H1 (cell line): ENCODE results near the gene DCTN2. TPM values are rescaled to one million over a fixed set of nuclear protein-coding genes. Genes with fewer than 3 reads are reported as not detected.

ENCODE experiments used
- CTCF ChIA-PET: fragments of 300-600 bp; sonication (Branson Sonifier 250); formaldehyde crosslinking; loops from one replicate; lab custom pipeline; 2021; ENCODE audit not compliant: partially characterized antibody; lab: Charles Lee
- POLR2A ChIA-PET: fragments of 300-600 bp; sonication (Branson Sonifier 250); formaldehyde crosslinking; loops from one replicate; lab custom pipeline; 2021; ENCODE audit warnings: inconsistent platforms; ENCODE audit not compliant: partially characterized antibody; lab: Charles Lee
- DNase-seq, 2 experiments: peaks; one replicate each; pipeline versions ENCODE4 v3.0.0 to v3.0.0-alpha.2; 2010 to 2022; ENCODE audit warnings: low spot score in 2 of 2, low read depth in 1 of 2, mixed read lengths in 1 of 2
- FAIRE-seq: peaks from 2 replicates; lab custom pipeline; 2011; peaks lifted over from hg19 to GRCh38; lab: Jason Lieb, UNC
- H2AFZ ChIP-seq: 2 replicates; pipeline ENCODE4 v1.8.1; 2012; ENCODE audit warnings: low read length, inconsistent platforms
- H2AK5ac ChIP-seq: 2 replicates; pipeline ENCODE4 v1.6.1; 2013; ENCODE audit warnings: low read depth, low read length
- H2BK120ac ChIP-seq: replicated peaks from 2 replicates; pipeline ENCODE3; 2013; ENCODE audit warnings: low read depth, low read length, inconsistent platforms
- H2BK12ac ChIP-seq: 2 replicates; pipeline ENCODE4 v1.6.1; 2013; ENCODE audit warnings: low read depth, low read length
- H2BK15ac ChIP-seq: 2 replicates; pipeline ENCODE4 v1.6.1; 2013; ENCODE audit warnings: low read length
- H2BK20ac ChIP-seq: 2 replicates; pipeline ENCODE4 v1.6.1; 2013; ENCODE audit warnings: low read length
- H2BK5ac ChIP-seq: 2 replicates; pipeline ENCODE4 v1.6.1; 2013; ENCODE audit warnings: low read depth, low read length
- H3K14ac ChIP-seq: 2 replicates; pipeline ENCODE4 v1.6.1; 2013; ENCODE audit warnings: inconsistent platforms; ENCODE audit not compliant: insufficient read length
- H3K18ac ChIP-seq: 2 replicates; pipeline ENCODE4 v1.6.1; 2013; ENCODE audit warnings: low read length; ENCODE audit errors: extremely low read depth
- H3K23ac ChIP-seq: 2 replicates; pipeline ENCODE4 v1.6.1; 2013; ENCODE audit warnings: inconsistent platforms; ENCODE audit not compliant: insufficient read length
- H3K23me2 ChIP-seq: 2 replicates; pipeline ENCODE4 v1.6.1; 2013; ENCODE audit warnings: low read depth, low read length
- H3K27ac ChIP-seq: 2 replicates; pipeline ENCODE4 v1.6.1; 2011; ENCODE audit warnings: low read depth, low read length, inconsistent platforms
- H3K27me3 ChIP-seq, 4 experiments: replicated peaks in 1 of 4; 1 replicate in 1 of 4; 2 replicates in 3 of 4; pipeline versions ENCODE4 v1.6.1 to v1.8.1; 2011 to 2013; ENCODE audit warnings: low read length in 3 of 4, mild to moderate bottlenecking in 3 of 4, inconsistent platforms in 2 of 4, mixed read lengths in 2 of 4, moderate library complexity in 1 of 4; ENCODE audit not compliant: control insufficient read depth in 3 of 4, insufficient read depth in 3 of 4; ENCODE audit errors: extremely low read depth in 1 of 4
- H3K36me3 ChIP-seq, 4 experiments: 2 replicates each; pipeline versions ENCODE4 v1.6.1 to v1.8.1; 2011 to 2013; ENCODE audit warnings: mild to moderate bottlenecking in 4 of 4, low read length in 3 of 4, moderate library complexity in 2 of 4, control low read depth in 1 of 4, inconsistent platforms in 1 of 4; ENCODE audit not compliant: insufficient read depth in 4 of 4, control insufficient read depth in 2 of 4
- H3K4ac ChIP-seq: replicated peaks from 2 replicates; pipeline ENCODE3; 2013; ENCODE audit warnings: low read length, low read depth, mixed read lengths, inconsistent platforms; ENCODE audit not compliant: insufficient read length
- H3K4me1 ChIP-seq, 4 experiments: replicated peaks in 1 of 4; 1 replicate in 1 of 4; 2 replicates in 3 of 4; pipeline versions ENCODE4 v1.6.1 to v1.8.1; 2011 to 2013; ENCODE audit warnings: low read length in 3 of 4, inconsistent platforms in 2 of 4, mixed read lengths in 1 of 4; ENCODE audit not compliant: insufficient read depth in 4 of 4, control insufficient read depth in 3 of 4
- H3K4me2 ChIP-seq, 2 experiments: 2 replicates each; pipeline versions ENCODE4 v1.6.1 to v1.8.1; 2011 to 2013; ENCODE audit warnings: low read depth in 2 of 2, low read length in 2 of 2, control low read depth in 1 of 2, inconsistent platforms in 1 of 2, mild to moderate bottlenecking in 1 of 2; ENCODE audit not compliant: insufficient read depth in 1 of 2
- H3K4me3 ChIP-seq, 4 experiments: fragments of 200-600, 300-600 bp in 1 of 4; sonication (generic), shearing (Covaris generic), sonication (Bioruptor Twin) in 1 of 4; 2 replicates each; pipeline versions ENCODE4 v1.5.1 to v1.8.1; 2011 to 2016; ENCODE audit warnings: low read length in 4 of 4, low read depth in 3 of 4, control low read depth in 2 of 4, inconsistent platforms in 2 of 4, mild to moderate bottlenecking in 2 of 4, mixed read lengths in 1 of 4, moderate library complexity in 1 of 4; ENCODE audit not compliant: insufficient read depth in 2 of 4; ENCODE audit errors: extremely low read depth in 1 of 4
- H3K56ac ChIP-seq: replicated peaks from 2 replicates; pipeline ENCODE3; 2013; ENCODE audit warnings: low read depth, mild to moderate bottlenecking, mixed read lengths, low read length, inconsistent platforms; ENCODE audit not compliant: insufficient read length
- H3K79me1 ChIP-seq: 2 replicates; pipeline ENCODE4 v1.6.1; 2013; ENCODE audit warnings: low read depth, low read length, control low read depth
- H3K79me2 ChIP-seq, 2 experiments: 2 replicates each; pipeline versions ENCODE4 v1.6.1 to v1.8.1; 2012 to 2013; ENCODE audit warnings: low read length in 2 of 2, mild to moderate bottlenecking in 2 of 2, inconsistent platforms in 1 of 2; ENCODE audit not compliant: insufficient read depth in 2 of 2, control insufficient read depth in 1 of 2
- H3K9ac ChIP-seq, 4 experiments: replicated peaks in 1 of 4; 1 replicate in 1 of 4; 2 replicates in 3 of 4; pipeline versions ENCODE4 v1.6.1 to v1.8.1; 2011 to 2013; ENCODE audit warnings: low read depth in 3 of 4, low read length in 3 of 4, control low read depth in 2 of 4, mild to moderate bottlenecking in 2 of 4, moderate library complexity in 2 of 4, inconsistent platforms in 1 of 4; ENCODE audit errors: extremely low read depth in 1 of 4
- H3K9me3 ChIP-seq, 2 experiments: 2 replicates each; pipeline versions ENCODE4 v1.6.1 to v1.8.1; 2012 to 2013; ENCODE audit warnings: mild to moderate bottlenecking in 2 of 2, moderate library complexity in 2 of 2, control low read depth in 1 of 2, inconsistent platforms in 1 of 2, low read depth in 1 of 2, low read length in 1 of 2, mixed read lengths in 1 of 2; ENCODE audit not compliant: insufficient read depth in 2 of 2
- H4K20me1 ChIP-seq, 2 experiments: replicated peaks in 1 of 2; 2 replicates each; pipeline versions ENCODE3 to v1.8.1; 2011 to 2013; ENCODE audit warnings: inconsistent platforms in 2 of 2, low read length in 2 of 2, mild to moderate bottlenecking in 1 of 2; ENCODE audit not compliant: insufficient read depth in 2 of 2, control insufficient read depth in 1 of 2
- H4K5ac ChIP-seq: 2 replicates; pipeline ENCODE4 v1.6.1; 2013; ENCODE audit warnings: low read length, low read depth, mixed read lengths, inconsistent platforms; ENCODE audit not compliant: insufficient read length
- H4K8ac ChIP-seq: 2 replicates; pipeline ENCODE4 v1.8.0; 2013; ENCODE audit warnings: mild to moderate bottlenecking, moderate library complexity, low read length, inconsistent platforms; ENCODE audit not compliant: insufficient read depth; ENCODE audit errors: extremely low read depth
- H4K91ac ChIP-seq: replicated peaks from 2 replicates; pipeline ENCODE3; 2013; ENCODE audit warnings: low read length, mixed read lengths, inconsistent platforms; ENCODE audit not compliant: insufficient read length
- CTCF ChIP-seq, 3 experiments: IDR thresholded peaks; 1 replicate in 2 of 3; 2 replicates in 1 of 3; pipeline versions ENCODE4 v1.5.1 to v1.6.1; 2011; ENCODE audit warnings: low read length in 3 of 3, mild to moderate bottlenecking in 3 of 3, inconsistent platforms in 2 of 3, low read depth in 1 of 3, moderate library complexity in 1 of 3; ENCODE audit not compliant: insufficient read depth in 1 of 3; ENCODE audit errors: control extremely low read depth in 1 of 3
- NANOG ChIP-seq: IDR thresholded peaks from 2 replicates; pipeline ENCODE4 v1.6.1; 2011; ENCODE audit warnings: low read length, low read depth, mild to moderate bottlenecking, inconsistent platforms; ENCODE audit not compliant: insufficient read depth, poor library complexity, severe bottlenecking
- WGBS, 2 experiments: shearing (Covaris generic) in 1 of 2; methylation state at CpG; one replicate each; pipeline versions ENCODE4 v1.1.6 to v1.1.7; 2013 to 2015; ENCODE audit warnings: low lambda C conversion rate in 2 of 2, mixed read lengths in 2 of 2, inconsistent platforms in 1 of 2, low coverage in 1 of 2, missing lambda C conversion rate in 1 of 2; ENCODE audit not compliant: insufficient replicate concordance in 2 of 2, insufficient coverage in 1 of 2, insufficient read length in 1 of 2; ENCODE audit errors: extremely low coverage in 1 of 2, missing lambda C conversion rate in 1 of 2; 5-methylcytosine and 5-hydroxymethylcytosine counted together
- polyA plus RNA-seq, 7 experiments: library from polyadenylated mRNA; depleted of rRNA in 3 of 7; stranded (reverse) in 5 of 7; unstranded in 2 of 7; fragments of >200 nt in 5 of 7; fragments of 200-250 nt in 2 of 7; gene quantifications; 1 replicate in 5 of 7; 2 replicates in 1 of 7; 4 replicates in 1 of 7; pipeline versions ENCODE4 v1.2.1 to v1.2.3, GENCODE V29; 2011 to 2013; ENCODE audit warnings: missing spikeins in 2 of 7, mixed read lengths in 2 of 7
- total RNA-seq: library from RNA; stranded (reverse); fragmentation: NEBNext Ultra II Directional; extraction: Animal tissue kit (Norgen Biotek cat#: 25700); gene quantifications from 2 replicates; pipeline ENCODE4 v1.2.1, GENCODE V29; 2021

The DCTN2 gene
- total and polyA plus RNA-seq, 2 of the 8 experiments (the other 6 are each of a cell fraction or from before 2014, with no cell fraction given), result 90.3 to 91.9 TPM

GRCh38 chr12:57498132-57498502 lies 48.9 kb downstream of the DCTN2 start:
- H3K23ac ChIP-seq, result no peak overlapping the region
- H2AFZ ChIP-seq, result no peak overlapping the region
- H2BK5ac ChIP-seq, result no peak overlapping the region; the same call in 1 of the 2 replicates
- peaks cover 0 to 2% of the 10 kb centered on the region in 2 experiments for H4K20me1 ChIP-seq
- no peaks in the 10 kb centered on the region; a peak in 1 of 4 replicates for H3K9me3 ChIP-seq
- no peak overlapping the region for H2BK120ac ChIP-seq
- peak in 1 of 2 experiments; percentile 56 for DNase-seq
- H3K23me2 ChIP-seq, result no peaks in the 10 kb centered on the region
- no peak overlapping the region for H3K14ac ChIP-seq
- CTCF ChIA-PET, result interaction anchor here (1.1 to 2.5 kb wide), 4 partner anchors 10 to 21 kb away, joined by 3 to 9 read pairs (median 4); partner anchors contain the start of gene MARS1
- no peak overlapping the region for H3K18ac ChIP-seq
- no peak overlapping the region for H2BK12ac ChIP-seq
- H2BK20ac ChIP-seq, result no peak overlapping the region
- TF ChIP-seq CTCF (IDR thresholded peaks at IDR 0.05; ENCODE audit: control extremely low read depth in 1 of 3, insufficient read depth in 1 of 3, low read depth in 1 of 3, low read length in 3 of 3), result peak; percentile 23 to 27 (median 26); a peak in 3 of 4 replicates
- no peak for TF ChIP-seq NANOG
- TF ChIP-seq, all 59 proteins: peak for 1
- no peak overlapping the region for H4K5ac ChIP-seq
- H3K27ac ChIP-seq, result no peak overlapping the region
- H3K4me3 ChIP-seq, result no peak overlapping the region
- no peaks in the 10 kb centered on the region for H3K27me3 ChIP-seq
- 85% methylated on average over 9 of the region's 9 CpGs; no CpG with 5 or more reads in 1 of the 2 experiments for WGBS, 2 experiments
- H4K8ac ChIP-seq, result no peak overlapping the region
- H3K4me1 ChIP-seq, result no peaks in the 10 kb centered on the region
- H3K56ac ChIP-seq, result no peak overlapping the region
- H3K4me2 ChIP-seq, result no peak overlapping the region
- H2BK15ac ChIP-seq, result no peak overlapping the region
- peaks cover 5% of the 10 kb centered on the region; the same call in 1 of the 2 replicates for H3K79me1 ChIP-seq
- peaks cover 28 to 82% (median 58%) of the 10 kb centered on the region in 4 experiments for H3K36me3 ChIP-seq
- peaks cover 0 to 3% of the 10 kb centered on the region in 2 experiments; a peak in 1 of 4 replicates for H3K79me2 ChIP-seq
- POLR2A ChIA-PET, result interaction anchor here (1.0 to 1.5 kb wide), 2 partner anchors 48 to 76 kb away, joined by 3 read pairs; no protein-coding TSS in a partner anchor
- H2AK5ac ChIP-seq, result no peak overlapping the region
- H3K4ac ChIP-seq, result no peak overlapping the region
- FAIRE-seq, result no peak
- no peak overlapping the region for H4K91ac ChIP-seq
- H3K9ac ChIP-seq, result no peak overlapping the region; a peak in 1 of 7 replicates
